Activated T-helper 17 cell treated with anti-CD3 and anti-CD28 coated beads, Interleukin-2, amount 50 U/mL, for 72 hours (primary cell): ENCODE results near the gene CHN2. TPM values are rescaled to one million over a fixed set of nuclear protein-coding genes. Genes with fewer than 3 reads are reported as not detected.

Experiments
- ATAC-seq: fragments of 150-1000 bp; cut with Tn5 transposase; replicated peaks from 2 replicates; pipeline ENCODE4 v1.10.0; 2021; ENCODE audit warnings: mild to moderate bottlenecking, moderate library complexity
- H3K27ac Mint-ChIP-seq: one replicate; pipeline ENCODE4 v1.8.0; 2022; ENCODE audit warnings: mixed read lengths
- H3K27me3 Mint-ChIP-seq: one replicate; pipeline ENCODE4 v1.8.0; 2022; ENCODE audit warnings: mixed read lengths
- H3K36me3 Mint-ChIP-seq: one replicate; pipeline ENCODE4 v1.8.0; 2022; ENCODE audit warnings: low read depth, mild to moderate bottlenecking, mixed read lengths
- H3K4me1 Mint-ChIP-seq: one replicate; pipeline ENCODE4 v1.8.0; 2022; ENCODE audit warnings: mixed read lengths
- H3K4me3 Mint-ChIP-seq: one replicate; pipeline ENCODE4 v1.8.0; 2022; ENCODE audit warnings: mild to moderate bottlenecking, mixed read lengths
- H3K9me3 Mint-ChIP-seq: one replicate; pipeline ENCODE4 v1.8.0; 2022; ENCODE audit warnings: mixed read lengths
- total RNA-seq, 2 donors: library from RNA; stranded (reverse); gene quantifications; one replicate each; pipeline ENCODE4 v1.2.3, GENCODE V29; 2022

CHN2 gene
- total RNA-seq, 2 donors from 2014 or later: 0.85 TPM; not detected in 1

- H3K9me3 Mint-ChIP-seq: no peaks in the 10 kb centered on the region
- no peaks in the 10 kb centered on the region for H3K36me3 Mint-ChIP-seq
- H3K27me3 Mint-ChIP-seq: peaks cover 11% of the 10 kb centered on the region
- no peak for ATAC-seq
- H3K27ac Mint-ChIP-seq: no peak overlapping the region
- H3K4me3 Mint-ChIP-seq: no peak overlapping the region
- no peaks in the 10 kb centered on the region for H3K4me1 Mint-ChIP-seq
These were observed 293.8 kb downstream of the CHN2 start for GRCh38 chr7:29488203-29488970.

- no peak for ATAC-seq
- Mint-ChIP-seq H3K9me3 (no peaks in the 10 kb centered on the region), H3K4me3 (no peak overlapping the region), H3K36me3 (no peaks in the 10 kb centered on the region), H3K4me1 (no peaks in the 10 kb centered on the region), H3K27me3 (peaks cover 11% of the 10 kb centered on the region), H3K27ac (no peak overlapping the region)
These were observed 294.4 kb downstream of the CHN2 start for GRCh38 chr7:29488977-29489376.

- Mint-ChIP-seq H3K36me3 (no peaks in the 10 kb centered on the region), H3K27me3 (peaks cover 9% of the 10 kb centered on the region), H3K27ac (no peak overlapping the region), H3K9me3 (no peaks in the 10 kb centered on the region), H3K4me1 (no peaks in the 10 kb centered on the region), H3K4me3 (no peak overlapping the region)
- ATAC-seq: no peak
These were observed 295.6 kb downstream of the CHN2 start for GRCh38 chr7:29490094-29490607.

DNA sequence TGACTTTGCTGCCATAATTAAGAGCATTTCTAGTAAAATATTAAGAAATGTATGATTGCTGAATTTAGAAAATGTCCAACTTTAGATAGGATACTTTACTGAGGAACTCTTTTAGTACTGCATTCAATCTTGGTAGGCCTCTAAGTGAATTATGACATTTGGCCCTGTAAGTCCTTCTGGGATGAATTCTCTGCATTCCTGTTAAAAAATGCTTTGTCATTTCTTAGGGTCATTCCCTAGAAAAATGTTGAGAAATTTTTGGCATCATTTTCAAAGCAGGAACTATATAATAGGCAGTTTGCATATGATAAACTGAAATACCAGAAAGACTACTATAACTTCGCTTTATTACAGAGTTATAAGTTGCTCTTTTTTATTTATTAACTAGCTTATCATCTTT is 299.8 kb downstream of the CHN2 start:
- no peak overlapping the region for H3K27ac Mint-ChIP-seq
- ATAC-seq: no peak
- no peaks in the 10 kb centered on the region for H3K9me3 Mint-ChIP-seq
- no peaks in the 10 kb centered on the region for H3K4me1 Mint-ChIP-seq
- H3K27me3 Mint-ChIP-seq: no peaks in the 10 kb centered on the region
- H3K4me3 Mint-ChIP-seq: no peak overlapping the region
- H3K36me3 Mint-ChIP-seq: no peaks in the 10 kb centered on the region

DNA sequence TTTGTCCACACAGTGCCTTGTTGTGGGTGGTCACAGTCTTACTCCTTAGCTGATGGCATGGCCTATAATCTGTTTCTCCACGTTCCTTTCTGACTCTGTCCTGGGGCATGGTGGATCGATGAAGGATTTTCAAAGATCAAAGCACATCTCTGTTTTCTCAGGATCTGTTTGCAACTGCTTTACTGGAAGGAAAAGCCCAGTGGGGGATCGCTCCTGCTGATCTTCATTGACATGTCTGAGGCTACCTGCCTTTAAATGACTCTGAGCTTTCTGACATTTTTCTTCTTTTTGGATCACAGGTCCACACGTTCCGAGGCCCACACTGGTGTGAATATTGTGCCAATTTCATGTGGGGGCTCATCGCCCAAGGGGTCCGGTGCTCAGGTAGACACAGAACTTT is 301.1 kb downstream of the CHN2 start:
- H3K27me3 Mint-ChIP-seq: no peaks in the 10 kb centered on the region
- no peaks in the 10 kb centered on the region for H3K9me3 Mint-ChIP-seq
- no peaks in the 10 kb centered on the region for H3K4me1 Mint-ChIP-seq
- no peak overlapping the region for H3K27ac Mint-ChIP-seq
- no peaks in the 10 kb centered on the region for H3K36me3 Mint-ChIP-seq
- no peak overlapping the region for H3K4me3 Mint-ChIP-seq
- ATAC-seq: no peak

DNA sequence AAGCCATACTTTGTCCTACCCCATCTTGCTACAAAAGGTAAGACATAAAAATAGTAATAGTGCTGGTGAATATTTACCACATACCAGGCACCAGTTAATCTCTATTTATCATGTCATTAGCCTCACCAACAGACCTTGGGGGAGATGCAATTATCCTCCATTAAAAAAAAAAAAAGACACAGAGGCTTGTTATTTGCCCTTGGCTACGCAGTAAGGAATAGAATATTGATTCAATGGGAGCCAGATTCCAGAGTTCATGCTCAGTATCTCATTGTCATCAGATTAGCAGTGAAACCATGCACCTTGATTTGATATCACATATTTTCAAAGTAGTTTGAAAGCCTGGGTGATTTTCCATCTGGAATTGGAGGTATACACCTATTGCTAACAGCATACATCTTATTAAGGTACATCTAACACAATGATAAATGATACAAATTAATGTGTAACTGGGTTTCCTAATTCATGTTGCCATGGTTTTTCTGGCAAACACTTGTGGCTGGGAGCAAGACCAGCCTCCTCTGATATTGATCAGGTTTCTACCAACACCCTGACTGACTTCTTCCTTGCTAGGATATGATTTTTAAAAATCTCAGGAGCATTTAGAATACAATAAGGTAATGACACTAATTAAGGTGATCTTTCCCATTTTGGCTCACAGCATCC is 301.9 kb downstream of the CHN2 start:
- Mint-ChIP-seq H3K27me3 (no peaks in the 10 kb centered on the region), H3K36me3 (no peaks in the 10 kb centered on the region), H3K4me3 (no peak overlapping the region), H3K9me3 (no peaks in the 10 kb centered on the region), H3K4me1 (no peaks in the 10 kb centered on the region), H3K27ac (no peak overlapping the region)
- no peak for ATAC-seq

DNA sequence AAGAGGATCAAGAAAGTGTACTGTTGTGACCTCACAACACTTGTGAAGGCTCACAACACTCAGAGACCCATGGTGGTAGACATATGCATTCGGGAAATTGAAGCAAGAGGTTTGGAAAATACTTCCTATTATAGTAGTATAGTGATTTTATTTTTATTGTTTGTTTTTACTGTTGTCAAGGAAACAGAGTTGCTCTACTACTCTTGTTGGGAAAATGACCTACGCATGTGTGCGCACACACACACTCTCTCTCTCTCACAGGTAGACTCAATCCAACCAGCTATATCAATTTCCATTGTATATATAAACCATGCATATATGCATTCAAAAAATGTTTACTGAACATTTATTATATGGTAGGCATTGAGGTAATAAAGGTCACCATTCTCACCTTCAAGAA is 305.4 kb downstream of the CHN2 start:
- H3K4me1 Mint-ChIP-seq: no peaks in the 10 kb centered on the region
- H3K27ac Mint-ChIP-seq: no peak overlapping the region
- no peaks in the 10 kb centered on the region for H3K9me3 Mint-ChIP-seq
- no peaks in the 10 kb centered on the region for H3K27me3 Mint-ChIP-seq
- H3K36me3 Mint-ChIP-seq: no peaks in the 10 kb centered on the region
- no peak overlapping the region for H3K4me3 Mint-ChIP-seq
- no peak for ATAC-seq

DNA sequence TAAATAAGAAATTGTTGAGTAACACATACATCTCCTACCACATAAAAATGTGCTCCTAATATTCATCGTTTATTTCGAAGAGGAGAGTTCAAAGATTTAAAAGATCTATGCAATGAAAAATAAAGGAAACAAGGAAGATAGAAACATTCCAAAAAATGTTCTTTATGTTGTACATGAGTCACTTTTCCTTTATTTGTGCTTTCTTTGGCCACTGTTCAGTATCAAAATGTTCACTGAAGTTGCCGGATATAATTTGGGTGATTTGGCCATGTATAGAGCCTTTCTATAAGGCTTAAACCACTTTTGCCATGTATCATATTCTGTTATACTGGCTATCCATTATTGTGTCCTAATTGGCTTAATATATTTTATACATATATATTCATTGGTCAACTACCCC is 306.1 kb downstream of the CHN2 start:
- no peaks in the 10 kb centered on the region for H3K27me3 Mint-ChIP-seq
- no peak for ATAC-seq

GRCh38 chr7:29502133-29502532 is 307.6 kb downstream of the CHN2 start:
- no peaks in the 10 kb centered on the region for H3K36me3 Mint-ChIP-seq
- H3K9me3 Mint-ChIP-seq: no peaks in the 10 kb centered on the region
- ATAC-seq: no peak
- no peaks in the 10 kb centered on the region for H3K4me1 Mint-ChIP-seq
- no peak overlapping the region for H3K27ac Mint-ChIP-seq
- no peak overlapping the region for H3K4me3 Mint-ChIP-seq
- no peaks in the 10 kb centered on the region for H3K27me3 Mint-ChIP-seq

More for the DNA sequence above, 306.1 kb downstream of the CHN2 start:
- Mint-ChIP-seq H3K4me3 (no peak overlapping the region), H3K27ac (no peak overlapping the region), H3K36me3 (no peaks in the 10 kb centered on the region), H3K9me3 (no peaks in the 10 kb centered on the region), H3K4me1 (no peaks in the 10 kb centered on the region)

DNA sequence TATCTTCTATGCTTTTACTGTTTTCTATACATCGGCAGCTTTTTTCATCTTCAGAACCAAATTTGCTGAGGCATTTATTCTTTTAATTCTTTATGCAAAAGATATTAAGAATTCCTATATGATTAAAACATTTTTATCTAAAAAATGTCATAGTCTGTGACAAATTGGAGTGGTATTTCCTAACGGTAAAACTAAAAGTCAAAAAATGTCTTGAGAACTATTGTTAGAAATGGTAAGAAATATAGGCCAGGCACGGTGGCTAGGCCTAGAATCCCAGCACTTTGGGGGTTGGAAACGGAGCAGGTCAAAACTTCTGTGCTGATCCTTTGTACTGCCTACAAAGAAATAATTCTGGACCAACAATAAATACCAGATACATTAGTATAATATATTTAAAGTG is 311.4 kb downstream of the CHN2 start:
- ATAC-seq: no peak
- H3K27me3 Mint-ChIP-seq: no peaks in the 10 kb centered on the region
- no peaks in the 10 kb centered on the region for H3K4me1 Mint-ChIP-seq
- no peaks in the 10 kb centered on the region for H3K9me3 Mint-ChIP-seq
- no peak overlapping the region for H3K27ac Mint-ChIP-seq
- no peak overlapping the region for H3K4me3 Mint-ChIP-seq
- no peaks in the 10 kb centered on the region for H3K36me3 Mint-ChIP-seq

- Mint-ChIP-seq H3K27ac (no peak overlapping the region), H3K4me3 (no peak overlapping the region), H3K4me1 (no peaks in the 10 kb centered on the region), H3K36me3 (no peaks in the 10 kb centered on the region), H3K9me3 (no peaks in the 10 kb centered on the region), H3K27me3 (no peaks in the 10 kb centered on the region)
- no peak for ATAC-seq
These were observed 314.0 kb downstream of the CHN2 start for GRCh38 chr7:29508608-29509007.

GRCh38 chr7:29510028-29510427 is 315.5 kb downstream of the CHN2 start:
- ATAC-seq: no peak
- H3K27me3 Mint-ChIP-seq: no peaks in the 10 kb centered on the region
- H3K9me3 Mint-ChIP-seq: no peaks in the 10 kb centered on the region
- no peak overlapping the region for H3K4me3 Mint-ChIP-seq
- H3K4me1 Mint-ChIP-seq: no peaks in the 10 kb centered on the region
- no peaks in the 10 kb centered on the region for H3K36me3 Mint-ChIP-seq
- no peak overlapping the region for H3K27ac Mint-ChIP-seq

- H3K36me3 Mint-ChIP-seq: no peaks in the 10 kb centered on the region
- H3K27me3 Mint-ChIP-seq: no peaks in the 10 kb centered on the region
- ATAC-seq: no peak
- no peaks in the 10 kb centered on the region for H3K9me3 Mint-ChIP-seq
- no peak overlapping the region for H3K27ac Mint-ChIP-seq
- H3K4me3 Mint-ChIP-seq: no peak overlapping the region
- H3K4me1 Mint-ChIP-seq: no peaks in the 10 kb centered on the region
These were observed 316.8 kb downstream of the CHN2 start for GRCh38 chr7:29511337-29511736.

- H3K36me3 Mint-ChIP-seq: no peaks in the 10 kb centered on the region
- no peaks in the 10 kb centered on the region for H3K9me3 Mint-ChIP-seq
- no peak overlapping the region for H3K4me3 Mint-ChIP-seq
- no peak overlapping the region for H3K27ac Mint-ChIP-seq
- H3K27me3 Mint-ChIP-seq: no peaks in the 10 kb centered on the region
- H3K4me1 Mint-ChIP-seq: no peaks in the 10 kb centered on the region
- ATAC-seq: no peak
These were observed 317.3 kb downstream of the CHN2 start for GRCh38 chr7:29511851-29512250.

GRCh38 chr7:29516491-29516890 is 321.9 kb downstream of the CHN2 start:
- H3K4me1 Mint-ChIP-seq: no peaks in the 10 kb centered on the region
- no peak for ATAC-seq
- no peak overlapping the region for H3K4me3 Mint-ChIP-seq
- H3K9me3 Mint-ChIP-seq: no peaks in the 10 kb centered on the region
- H3K27ac Mint-ChIP-seq: no peak overlapping the region
- H3K36me3 Mint-ChIP-seq: no peaks in the 10 kb centered on the region
- no peaks in the 10 kb centered on the region for H3K27me3 Mint-ChIP-seq
